SK-N-SH treated with all-trans-retinoic acid at 6 μM for 48 hours (cell line): ENCODE measurements around the gene ADARB2.

Experiments used
- ARNTL ChIP-seq: fragments of 450-650 bp; formaldehyde crosslinking; IDR thresholded peaks from 2 replicates; pipeline ENCODE4 v1.5.0; 2020; ENCODE audit warnings: low read depth, mild to moderate bottlenecking, moderate library complexity, borderline replicate concordance
- PATZ1 ChIP-seq: fragments of 250-450 bp; sonication (Bioruptor Pico); IDR thresholded peaks from 2 replicates; pipeline ENCODE4 v1.8.0; 2020; ENCODE audit warnings: mild to moderate bottlenecking, moderate library complexity, borderline replicate concordance

- TF ChIP-seq ARNTL (CRISPR knock-in tag) (no peak), PATZ1 (CRISPR knock-in tag) (no peak)
Measured at GRCh38 chr10:1522237-1522636, 215.1 kb downstream of the ADARB2 start.
